H1 (cell line): ENCODE data around the gene NFKBIZ. TPM values are rescaled to one million over a fixed set of nuclear protein-coding genes. Genes with fewer than 3 reads are reported as not detected.

Experiments used
- CTCF ChIA-PET: fragments of 300-600 bp; sonication (Branson Sonifier 250); formaldehyde crosslinking; loops from one replicate; lab custom pipeline; 2021; ENCODE audit not compliant: partially characterized antibody; lab: Charles Lee
- POLR2A ChIA-PET: fragments of 300-600 bp; sonication (Branson Sonifier 250); formaldehyde crosslinking; loops from one replicate; lab custom pipeline; 2021; ENCODE audit warnings: inconsistent platforms; ENCODE audit not compliant: partially characterized antibody; lab: Charles Lee
- DNase-seq, 2 experiments: peaks; one replicate each; pipeline versions ENCODE4 v3.0.0 to v3.0.0-alpha.2; 2010 to 2022; ENCODE audit warnings: low spot score in 2 of 2, low read depth in 1 of 2, mixed read lengths in 1 of 2
- FAIRE-seq: peaks from 2 replicates; lab custom pipeline; 2011; peaks lifted over from hg19 to GRCh38; lab: Jason Lieb, UNC
- H2AFZ ChIP-seq: 2 replicates; pipeline ENCODE4 v1.8.1; 2012; ENCODE audit warnings: low read length, inconsistent platforms
- H2AK5ac ChIP-seq: 2 replicates; pipeline ENCODE4 v1.6.1; 2013; ENCODE audit warnings: low read depth, low read length
- H2BK120ac ChIP-seq: replicated peaks from 2 replicates; pipeline ENCODE3; 2013; ENCODE audit warnings: low read depth, low read length, inconsistent platforms
- H2BK12ac ChIP-seq: 2 replicates; pipeline ENCODE4 v1.6.1; 2013; ENCODE audit warnings: low read depth, low read length
- H2BK15ac ChIP-seq: 2 replicates; pipeline ENCODE4 v1.6.1; 2013; ENCODE audit warnings: low read length
- H2BK20ac ChIP-seq: 2 replicates; pipeline ENCODE4 v1.6.1; 2013; ENCODE audit warnings: low read length
- H2BK5ac ChIP-seq: 2 replicates; pipeline ENCODE4 v1.6.1; 2013; ENCODE audit warnings: low read depth, low read length
- H3K14ac ChIP-seq: 2 replicates; pipeline ENCODE4 v1.6.1; 2013; ENCODE audit warnings: inconsistent platforms; ENCODE audit not compliant: insufficient read length
- H3K18ac ChIP-seq: 2 replicates; pipeline ENCODE4 v1.6.1; 2013; ENCODE audit warnings: low read length; ENCODE audit errors: extremely low read depth
- H3K23ac ChIP-seq: 2 replicates; pipeline ENCODE4 v1.6.1; 2013; ENCODE audit warnings: inconsistent platforms; ENCODE audit not compliant: insufficient read length
- H3K23me2 ChIP-seq: 2 replicates; pipeline ENCODE4 v1.6.1; 2013; ENCODE audit warnings: low read depth, low read length
- H3K27ac ChIP-seq: 2 replicates; pipeline ENCODE4 v1.6.1; 2011; ENCODE audit warnings: low read depth, low read length, inconsistent platforms
- H3K27me3 ChIP-seq, 4 experiments: replicated peaks in 1 of 4; 1 replicate in 1 of 4; 2 replicates in 3 of 4; pipeline versions ENCODE4 v1.6.1 to v1.8.1; 2011 to 2013; ENCODE audit warnings: low read length in 3 of 4, mild to moderate bottlenecking in 3 of 4, inconsistent platforms in 2 of 4, mixed read lengths in 2 of 4, moderate library complexity in 1 of 4; ENCODE audit not compliant: control insufficient read depth in 3 of 4, insufficient read depth in 3 of 4; ENCODE audit errors: extremely low read depth in 1 of 4
- H3K36me3 ChIP-seq, 4 experiments: 2 replicates each; pipeline versions ENCODE4 v1.6.1 to v1.8.1; 2011 to 2013; ENCODE audit warnings: mild to moderate bottlenecking in 4 of 4, low read length in 3 of 4, moderate library complexity in 2 of 4, control low read depth in 1 of 4, inconsistent platforms in 1 of 4; ENCODE audit not compliant: insufficient read depth in 4 of 4, control insufficient read depth in 2 of 4
- H3K4ac ChIP-seq: replicated peaks from 2 replicates; pipeline ENCODE3; 2013; ENCODE audit warnings: low read length, low read depth, mixed read lengths, inconsistent platforms; ENCODE audit not compliant: insufficient read length
- H3K4me1 ChIP-seq, 4 experiments: replicated peaks in 1 of 4; 1 replicate in 1 of 4; 2 replicates in 3 of 4; pipeline versions ENCODE4 v1.6.1 to v1.8.1; 2011 to 2013; ENCODE audit warnings: low read length in 3 of 4, inconsistent platforms in 2 of 4, mixed read lengths in 1 of 4; ENCODE audit not compliant: insufficient read depth in 4 of 4, control insufficient read depth in 3 of 4
- H3K4me2 ChIP-seq, 2 experiments: 2 replicates each; pipeline versions ENCODE4 v1.6.1 to v1.8.1; 2011 to 2013; ENCODE audit warnings: low read depth in 2 of 2, low read length in 2 of 2, control low read depth in 1 of 2, inconsistent platforms in 1 of 2, mild to moderate bottlenecking in 1 of 2; ENCODE audit not compliant: insufficient read depth in 1 of 2
- H3K4me3 ChIP-seq, 4 experiments: fragments of 200-600, 300-600 bp in 1 of 4; sonication (generic), shearing (Covaris generic), sonication (Bioruptor Twin) in 1 of 4; 2 replicates each; pipeline versions ENCODE4 v1.5.1 to v1.8.1; 2011 to 2016; ENCODE audit warnings: low read length in 4 of 4, low read depth in 3 of 4, control low read depth in 2 of 4, inconsistent platforms in 2 of 4, mild to moderate bottlenecking in 2 of 4, mixed read lengths in 1 of 4, moderate library complexity in 1 of 4; ENCODE audit not compliant: insufficient read depth in 2 of 4; ENCODE audit errors: extremely low read depth in 1 of 4
- H3K56ac ChIP-seq: replicated peaks from 2 replicates; pipeline ENCODE3; 2013; ENCODE audit warnings: low read depth, mild to moderate bottlenecking, mixed read lengths, low read length, inconsistent platforms; ENCODE audit not compliant: insufficient read length
- H3K79me1 ChIP-seq: 2 replicates; pipeline ENCODE4 v1.6.1; 2013; ENCODE audit warnings: low read depth, low read length, control low read depth
- H3K79me2 ChIP-seq, 2 experiments: 2 replicates each; pipeline versions ENCODE4 v1.6.1 to v1.8.1; 2012 to 2013; ENCODE audit warnings: low read length in 2 of 2, mild to moderate bottlenecking in 2 of 2, inconsistent platforms in 1 of 2; ENCODE audit not compliant: insufficient read depth in 2 of 2, control insufficient read depth in 1 of 2
- H3K9ac ChIP-seq, 4 experiments: replicated peaks in 1 of 4; 1 replicate in 1 of 4; 2 replicates in 3 of 4; pipeline versions ENCODE4 v1.6.1 to v1.8.1; 2011 to 2013; ENCODE audit warnings: low read depth in 3 of 4, low read length in 3 of 4, control low read depth in 2 of 4, mild to moderate bottlenecking in 2 of 4, moderate library complexity in 2 of 4, inconsistent platforms in 1 of 4; ENCODE audit errors: extremely low read depth in 1 of 4
- H3K9me3 ChIP-seq, 2 experiments: 2 replicates each; pipeline versions ENCODE4 v1.6.1 to v1.8.1; 2012 to 2013; ENCODE audit warnings: mild to moderate bottlenecking in 2 of 2, moderate library complexity in 2 of 2, control low read depth in 1 of 2, inconsistent platforms in 1 of 2, low read depth in 1 of 2, low read length in 1 of 2, mixed read lengths in 1 of 2; ENCODE audit not compliant: insufficient read depth in 2 of 2
- H4K20me1 ChIP-seq, 2 experiments: replicated peaks in 1 of 2; 2 replicates each; pipeline versions ENCODE3 to v1.8.1; 2011 to 2013; ENCODE audit warnings: inconsistent platforms in 2 of 2, low read length in 2 of 2, mild to moderate bottlenecking in 1 of 2; ENCODE audit not compliant: insufficient read depth in 2 of 2, control insufficient read depth in 1 of 2
- H4K5ac ChIP-seq: 2 replicates; pipeline ENCODE4 v1.6.1; 2013; ENCODE audit warnings: low read length, low read depth, mixed read lengths, inconsistent platforms; ENCODE audit not compliant: insufficient read length
- H4K8ac ChIP-seq: 2 replicates; pipeline ENCODE4 v1.8.0; 2013; ENCODE audit warnings: mild to moderate bottlenecking, moderate library complexity, low read length, inconsistent platforms; ENCODE audit not compliant: insufficient read depth; ENCODE audit errors: extremely low read depth
- H4K91ac ChIP-seq: replicated peaks from 2 replicates; pipeline ENCODE3; 2013; ENCODE audit warnings: low read length, mixed read lengths, inconsistent platforms; ENCODE audit not compliant: insufficient read length
- ASH2L ChIP-seq: fragments of 200-600, 300-600 bp; sonication (generic); IDR thresholded peaks from one replicate; pipeline ENCODE4 v1.7.1; 2017; ENCODE audit warnings: low read length
- BCL11A ChIP-seq, 2 experiments: IDR thresholded peaks; one replicate each; pipeline ENCODE4 v1.6.1; 2011; ENCODE audit warnings: low read depth in 2 of 2, low read length in 2 of 2, mild to moderate bottlenecking in 2 of 2
- BRCA1 ChIP-seq: IDR thresholded peaks from 2 replicates; pipeline ENCODE4 v1.6.1; 2012; ENCODE audit warnings: low read depth, low read length, improper control_type of control experiment
- CHD1 ChIP-seq: IDR thresholded peaks from 2 replicates; pipeline ENCODE4 v1.6.1; 2012; ENCODE audit warnings: low read depth, low read length, improper control_type of control experiment
- CREB1 ChIP-seq: IDR thresholded peaks from 2 replicates; pipeline ENCODE4 v1.6.1; 2012; ENCODE audit warnings: inconsistent platforms
- JUN ChIP-seq: IDR thresholded peaks from 2 replicates; pipeline ENCODE4 v1.6.1; 2011; ENCODE audit warnings: low read depth, mild to moderate bottlenecking, improper control_type of control experiment, low read length
- MAX ChIP-seq: IDR thresholded peaks from 2 replicates; pipeline ENCODE4 v1.6.1; 2012; ENCODE audit warnings: inconsistent platforms
- NANOG ChIP-seq: IDR thresholded peaks from 2 replicates; pipeline ENCODE4 v1.6.1; 2011; ENCODE audit warnings: low read length, low read depth, mild to moderate bottlenecking, inconsistent platforms; ENCODE audit not compliant: insufficient read depth, poor library complexity, severe bottlenecking
- POLR2A ChIP-seq, 2 experiments: IDR thresholded peaks; 1 replicate in 1 of 2; 2 replicates in 1 of 2; pipeline ENCODE4 v1.6.1; 2011; ENCODE audit warnings: low read depth in 2 of 2, low read length in 2 of 2, mild to moderate bottlenecking in 2 of 2; ENCODE audit errors: control extremely low read depth in 1 of 2
- RAD21 ChIP-seq, 2 experiments: IDR thresholded peaks in 1 of 2; conservative IDR thresholded peaks in 1 of 2; 2 replicates each; pipeline ENCODE4 v1.6.1; 2011; ENCODE audit warnings: low read depth in 2 of 2, low read length in 2 of 2, improper control_type of control experiment in 1 of 2, inconsistent platforms in 1 of 2, mild to moderate bottlenecking in 1 of 2, moderate library complexity in 1 of 2
- RBBP5 ChIP-seq: IDR thresholded peaks from 2 replicates; pipeline ENCODE4 v1.7.1; 2012; ENCODE audit warnings: low read depth, mild to moderate bottlenecking, inconsistent platforms, low read length, moderate library complexity, borderline replicate concordance
- YY1 ChIP-seq: IDR thresholded peaks from 2 replicates; pipeline ENCODE4 v1.6.1; 2011; ENCODE audit warnings: low read depth, mild to moderate bottlenecking, low read length
- WGBS, 2 experiments: shearing (Covaris generic) in 1 of 2; methylation state at CpG; one replicate each; pipeline versions ENCODE4 v1.1.6 to v1.1.7; 2013 to 2015; ENCODE audit warnings: low lambda C conversion rate in 2 of 2, mixed read lengths in 2 of 2, inconsistent platforms in 1 of 2, low coverage in 1 of 2, missing lambda C conversion rate in 1 of 2; ENCODE audit not compliant: insufficient replicate concordance in 2 of 2, insufficient coverage in 1 of 2, insufficient read length in 1 of 2; ENCODE audit errors: extremely low coverage in 1 of 2, missing lambda C conversion rate in 1 of 2; 5-methylcytosine and 5-hydroxymethylcytosine counted together
- polyA plus RNA-seq, 7 experiments: library from polyadenylated mRNA; depleted of rRNA in 3 of 7; stranded (reverse) in 5 of 7; unstranded in 2 of 7; fragments of >200 nt in 5 of 7; fragments of 200-250 nt in 2 of 7; gene quantifications; 1 replicate in 5 of 7; 2 replicates in 1 of 7; 4 replicates in 1 of 7; pipeline versions ENCODE4 v1.2.1 to v1.2.3, GENCODE V29; 2011 to 2013; ENCODE audit warnings: missing spikeins in 2 of 7, mixed read lengths in 2 of 7
- total RNA-seq: library from RNA; stranded (reverse); fragmentation: NEBNext Ultra II Directional; extraction: Animal tissue kit (Norgen Biotek cat#: 25700); gene quantifications from 2 replicates; pipeline ENCODE4 v1.2.1, GENCODE V29; 2021

The NFKBIZ gene
- total and polyA plus RNA-seq, 2 of the 8 experiments (the other 6 are each of a cell fraction or from before 2014, with no cell fraction given), result 7.2 to 24.5 TPM

- H4K5ac ChIP-seq, result no peak overlapping the region
- H3K79me1 ChIP-seq, result no peaks in the 10 kb centered on the region; the same call in 1 of the 2 replicates
- no peaks in the 10 kb centered on the region for H3K79me2 ChIP-seq
- FAIRE-seq, result no peak
- H2BK20ac ChIP-seq, result no peak overlapping the region
- no peak overlapping the region for H3K14ac ChIP-seq
- CTCF ChIA-PET, result interaction anchor here (1.0 to 8.8 kb wide), 8 partner anchors 11 to 415 kb away, joined by 3 to 174 read pairs (median 3); partner anchors contain the start of gene NFKBIZ
- no peak overlapping the region for H2AK5ac ChIP-seq
- H3K4ac ChIP-seq, result no peak overlapping the region
- no peak overlapping the region for H3K4me2 ChIP-seq
- no peak overlapping the region for H3K23ac ChIP-seq
- no peak overlapping the region for H4K91ac ChIP-seq
- H3K27ac ChIP-seq, result no peak overlapping the region
- no peak for DNase-seq
- H3K4me1 ChIP-seq, result no peaks in the 10 kb centered on the region
- TF ChIP-seq CREB1 (no peak), RAD21 (IDR thresholded peaks at IDR 0.05 in 1 of 2, conservative IDR thresholded peaks at IDR 0.05 in 1 of 2; ENCODE audit: low read depth in 2 of 2, low read length in 2 of 2) (no peak), NANOG (no peak), YY1 (no peak), MAX (no peak), RBBP5 (no peak), BRCA1 (no peak), BCL11A (IDR thresholded peaks at IDR 0.05; ENCODE audit: low read depth in 2 of 2, low read length in 2 of 2) (no peak), CHD1 (no peak), POLR2A (IDR thresholded peaks at IDR 0.05; ENCODE audit: control extremely low read depth in 1 of 2, low read depth in 2 of 2, low read length in 2 of 2) (no peak), JUN (no peak), ASH2L (no peak)
- no peak overlapping the region for H3K4me3 ChIP-seq
- POLR2A ChIA-PET, result interaction anchor here (1.1 kb wide), 1 partner anchor 126 kb away, joined by 4 read pairs; the partner anchor contains the start of gene RPL24
- no peaks in the 10 kb centered on the region for H4K20me1 ChIP-seq
- no peak overlapping the region for H2BK5ac ChIP-seq
- no peak overlapping the region for H4K8ac ChIP-seq
- 88% methylated on average over 2 of the region's 2 CpGs; no CpG with 5 or more reads in 1 of the 2 experiments for WGBS, 2 experiments
- H2BK120ac ChIP-seq, result no peak overlapping the region
- no peak overlapping the region for H2BK12ac ChIP-seq
- H3K9ac ChIP-seq, result no peak overlapping the region
- no peak overlapping the region for H3K56ac ChIP-seq
- H3K18ac ChIP-seq, result no peak overlapping the region
- H3K27me3 ChIP-seq, result no peaks in the 10 kb centered on the region
- no peaks in the 10 kb centered on the region for H3K23me2 ChIP-seq
- peaks cover 0 to 2% (median 0%) of the 10 kb centered on the region in 4 experiments; a peak in 1 of 8 replicates for H3K36me3 ChIP-seq
- H3K9me3 ChIP-seq, result no peaks in the 10 kb centered on the region
- H2BK15ac ChIP-seq, result no peak overlapping the region
- no peak overlapping the region for H2AFZ ChIP-seq
Observed at GRCh38 chr3:101811875-101812274, 37.4 kb upstream of the NFKBIZ start.
